Mucosa of gallbladder (tissue), 1 donor: ENCODE measurements around the gene PIANP. TPM values are rescaled to one million over a fixed set of nuclear protein-coding genes. Genes with fewer than 3 reads are reported as not detected.
"Not testable (repeated sequence)": the region's sequence is repeated elsewhere in the genome, so short reads cannot be mapped to it uniquely, and the experiment has no call there.

ENCODE experiments used
- DNase-seq: peaks from one replicate; pipeline ENCODE4 v3.0.0-alpha.2; 2020; ENCODE audit warnings: low spot score
- total RNA-seq: library from RNA; stranded (reverse); gene quantifications from one replicate; pipeline ENCODE4 v1.2.1, GENCODE V29; 2021
- donor health status: DM: no; HTN: no; CAD: no.

Gene PIANP
- total RNA-seq, 1 donor from 2014 or later = 5.0 TPM

GRCh38 chr12:6708351-6708750 lies 7.7 kb upstream of the PIANP start:
- DNase-seq = not testable (repeated sequence)

GRCh38 chr12:6703631-6704030 lies 3.0 kb upstream of the PIANP start:
- DNase-seq = no peak

- DNase-seq = no peak
Observed at GRCh38 chr12:6701078-6701768, 608 bp upstream of the PIANP start.

GRCh38 chr12:6699989-6700645 lies 498 bp downstream of the PIANP start:
- no peak for DNase-seq

- no peak for DNase-seq
Observed at GRCh38 chr12:6699259-6699988, 1.2 kb downstream of the PIANP start.

- no peak for DNase-seq
Observed at GRCh38 chr12:6698352-6699046, 2.1 kb downstream of the PIANP start.

DNA sequence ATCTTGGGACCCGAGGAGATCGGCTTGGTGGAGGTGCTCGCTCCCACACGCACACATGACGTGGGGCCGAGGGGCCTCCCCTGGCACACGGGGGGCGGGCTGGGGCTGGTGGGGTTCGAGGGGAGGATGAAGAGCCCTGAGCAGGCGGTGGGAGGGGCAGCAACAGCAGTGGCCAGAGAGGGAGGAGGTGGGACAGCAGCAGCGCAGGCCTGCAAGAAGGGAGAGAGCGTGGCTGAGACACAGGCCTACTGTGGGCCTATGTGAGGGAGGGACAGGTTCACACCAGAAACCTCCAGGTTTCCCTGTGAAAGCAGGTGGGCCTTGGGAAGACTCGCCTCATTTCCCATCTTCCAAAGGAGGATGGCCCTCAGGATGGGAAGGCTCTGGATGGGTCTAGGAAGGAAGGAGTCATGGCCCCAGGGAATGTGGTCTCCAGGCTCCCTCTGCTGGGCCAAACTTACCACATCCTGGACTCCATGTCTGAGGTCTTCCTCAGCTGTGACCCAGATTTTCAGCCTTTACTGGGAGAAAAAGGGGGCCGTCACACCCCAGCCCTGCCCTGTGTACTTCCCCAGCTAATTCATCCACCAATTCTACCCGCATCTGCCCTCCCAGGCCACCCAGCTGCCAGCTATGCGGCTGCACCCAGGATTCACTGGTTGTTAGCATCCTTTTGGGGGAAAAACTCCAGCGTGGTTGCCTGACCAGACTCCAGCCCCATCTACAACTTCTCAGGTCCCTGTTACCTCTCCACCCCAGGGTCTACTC lies 2.8 kb downstream of the PIANP start:
- DNase-seq = no peak

GRCh38 chr12:6696690-6697583 lies 3.7 kb downstream of the PIANP start:
- no peak for DNase-seq

GRCh38 chr12:6695313-6696045 lies 5.1 kb downstream of the PIANP start:
- DNase-seq = no peak

GRCh38 chr12:6694701-6695100 lies 5.9 kb downstream of the PIANP start:
- no peak for DNase-seq

GRCh38 chr12:6693832-6694355 lies 6.7 kb downstream of the PIANP start:
- no peak for DNase-seq

- no peak for DNase-seq
Observed at GRCh38 chr12:6692888-6693287, 7.7 kb downstream of the PIANP start.

- DNase-seq = no peak
Observed at GRCh38 chr12:6691473-6691872, 9.1 kb downstream of the PIANP start.

GRCh38 chr12:6688999-6689882 lies 11.4 kb downstream of the PIANP start, which contains the start of gene ZNF384:
Gene ZNF384, minus strand, starts transcription at chr12:6689375. Its CDS starts 9,855 bp downstream, at chr12:6679520.
- DNase-seq = peak; percentile 98

DNA sequence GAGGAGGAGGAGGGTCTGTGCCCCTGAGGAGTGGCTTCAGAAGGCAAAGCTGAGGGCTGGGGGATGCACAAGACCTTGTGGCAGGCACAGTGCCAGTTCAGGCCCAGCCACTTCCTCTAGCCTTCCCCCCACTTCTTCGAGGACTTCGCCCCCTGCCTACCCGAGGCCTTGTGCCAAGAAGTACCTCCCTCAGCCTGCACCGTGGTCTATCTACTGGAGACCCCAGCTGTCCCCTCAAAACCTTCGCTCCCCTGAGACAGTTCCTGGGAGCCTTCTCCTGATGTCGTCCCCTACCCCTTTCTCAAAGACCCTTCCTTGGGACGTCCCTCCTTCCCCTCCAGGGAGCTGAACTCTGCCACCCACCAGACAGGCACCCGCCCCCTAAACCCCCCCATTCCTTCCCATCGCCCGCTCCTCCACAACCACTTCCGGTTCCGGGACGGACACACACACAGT lies 12.0 kb downstream of the PIANP start:
- peak; percentile 41 for DNase-seq

GRCh38 chr12:6685814-6686213 lies 14.8 kb downstream of the PIANP start:
- DNase-seq = no peak

GRCh38 chr12:6684609-6685008 lies 16.0 kb downstream of the PIANP start:
- DNase-seq = peak; percentile 30

DNA sequence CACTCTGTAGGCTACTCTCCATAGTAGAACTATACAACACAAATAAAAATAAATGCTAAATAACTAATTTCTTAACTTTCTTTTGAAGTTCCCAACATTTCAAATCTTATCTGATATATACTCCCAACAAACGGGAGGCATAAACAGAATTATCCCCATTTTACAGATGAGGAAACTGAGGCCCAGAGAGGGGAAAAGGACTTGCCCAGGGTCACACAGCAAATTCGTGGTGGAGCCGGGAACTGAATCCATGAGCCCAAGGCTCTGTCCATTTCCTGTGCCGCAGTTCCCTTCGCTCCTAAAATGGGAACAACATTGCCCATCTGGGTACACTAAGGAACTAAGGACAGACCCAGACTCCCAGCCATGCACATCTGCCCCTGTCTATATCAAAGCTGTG lies 23.7 kb downstream of the PIANP start:
- no peak for DNase-seq
